Liver (tissue), 9 donors: ENCODE measurements around the gene OAS2. TPM values are rescaled to one million over a fixed set of nuclear protein-coding genes. Genes with fewer than 3 reads are reported as not detected.

Experiments
- DNase-seq: peaks from one replicate; pipeline ENCODE4 v3.0.0-alpha.2; 2017; ENCODE audit warnings: low spot score
- H3K27ac ChIP-seq, 2 donors: one replicate each; pipeline ENCODE4 v1.7.0; 2013; ENCODE audit warnings: inconsistent platforms in 2 of 2, low read length in 2 of 2, control low read depth in 1 of 2, low read depth in 1 of 2, mild to moderate bottlenecking in 1 of 2
- H3K27me3 ChIP-seq, 4 donors: one replicate each; pipeline versions ENCODE4 v1.6.1 to v1.7.0; 2013; ENCODE audit warnings: low read length in 3 of 4, inconsistent platforms in 1 of 4, mild to moderate bottlenecking in 1 of 4, moderate library complexity in 1 of 4; ENCODE audit not compliant: control insufficient read depth in 4 of 4, insufficient read depth in 4 of 4
- H3K36me3 ChIP-seq, 4 donors: one replicate each; pipeline versions ENCODE4 v1.6.1 to v1.7.0; 2013; ENCODE audit warnings: low read length in 3 of 4, mild to moderate bottlenecking in 3 of 4, low read depth in 1 of 4, moderate library complexity in 1 of 4; ENCODE audit not compliant: control insufficient read depth in 4 of 4, insufficient read depth in 3 of 4
- H3K4me1 ChIP-seq, 4 donors: one replicate each; pipeline versions ENCODE4 v1.6.1 to v1.7.0; 2013; ENCODE audit warnings: low read length in 3 of 4, mild to moderate bottlenecking in 3 of 4, moderate library complexity in 1 of 4; ENCODE audit not compliant: control insufficient read depth in 4 of 4, insufficient read depth in 4 of 4
- H3K4me3 ChIP-seq, 3 donors: one replicate each; pipeline versions ENCODE4 v1.6.1 to v1.7.0; 2013; ENCODE audit warnings: low read length in 3 of 3, control low read depth in 1 of 3, low read depth in 1 of 3, mild to moderate bottlenecking in 1 of 3
- H3K9ac ChIP-seq, 2 donors: one replicate each; pipeline ENCODE4 v1.7.0; 2013; ENCODE audit warnings: low read length in 2 of 2, mild to moderate bottlenecking in 2 of 2, moderate library complexity in 2 of 2, control low read depth in 1 of 2, low read depth in 1 of 2
- H3K9me3 ChIP-seq, 4 donors: one replicate each; pipeline versions ENCODE4 v1.6.1 to v1.7.0; 2013; ENCODE audit warnings: low read length in 3 of 4; ENCODE audit not compliant: control insufficient read depth in 4 of 4
- EGR1 ChIP-seq, 2 donors: IDR thresholded peaks; 2 replicates each; pipeline ENCODE4 v1.6.1; 2016 to 2018; ENCODE audit warnings: antibody characterized with exemption in 2 of 2, low read depth in 2 of 2
- FOXA1 ChIP-seq: IDR thresholded peaks from 2 replicates; pipeline ENCODE4 v1.6.1; 2016; ENCODE audit warnings: antibody characterized with exemption
- FOXA2 ChIP-seq: IDR thresholded peaks from 2 replicates; pipeline ENCODE4 v1.6.1; 2016; ENCODE audit warnings: antibody characterized with exemption
- GABPA ChIP-seq, 2 donors: IDR thresholded peaks in 1 of 2; conservative IDR thresholded peaks in 1 of 2; 2 replicates each; pipeline ENCODE4 v1.6.1; 2016; ENCODE audit warnings: antibody characterized with exemption in 2 of 2, mild to moderate bottlenecking in 1 of 2, moderate library complexity in 1 of 2
- HNF4A ChIP-seq, 2 donors: conservative IDR thresholded peaks; 2 replicates each; pipeline ENCODE4 v1.6.1; 2016; ENCODE audit warnings: antibody characterized with exemption in 2 of 2, mild to moderate bottlenecking in 2 of 2
- HNF4G ChIP-seq: IDR thresholded peaks from 2 replicates; pipeline ENCODE4 v1.6.1; 2016; ENCODE audit warnings: antibody characterized with exemption
- JUND ChIP-seq, 2 donors: IDR thresholded peaks; 2 replicates each; pipeline ENCODE4 v1.6.1; 2016; ENCODE audit warnings: antibody characterized with exemption in 2 of 2
- NR2F2 ChIP-seq: IDR thresholded peaks from 2 replicates; pipeline ENCODE4 v1.6.1; 2016; ENCODE audit warnings: antibody characterized with exemption
- RAD21 ChIP-seq, 2 donors: IDR thresholded peaks; 2 replicates each; pipeline ENCODE4 v1.6.1; 2016; ENCODE audit warnings: antibody characterized with exemption in 2 of 2, mild to moderate bottlenecking in 2 of 2
- REST ChIP-seq: IDR thresholded peaks from 2 replicates; pipeline ENCODE4 v1.6.1; 2016; ENCODE audit warnings: antibody characterized with exemption, mild to moderate bottlenecking
- RXRA ChIP-seq, 2 donors: IDR thresholded peaks; 2 replicates each; pipeline ENCODE4 v1.6.1; 2017 to 2018; ENCODE audit warnings: antibody characterized with exemption in 2 of 2, mild to moderate bottlenecking in 1 of 2
- SP1 ChIP-seq: IDR thresholded peaks from 2 replicates; pipeline ENCODE4 v1.6.1; 2018; ENCODE audit warnings: antibody characterized with exemption, mild to moderate bottlenecking
- TAF1 ChIP-seq: conservative IDR thresholded peaks from 2 replicates; pipeline ENCODE4 v1.6.1; 2016; ENCODE audit warnings: antibody characterized with exemption, mild to moderate bottlenecking
- YY1 ChIP-seq: IDR thresholded peaks from 2 replicates; pipeline ENCODE4 v1.6.1; 2016; ENCODE audit warnings: antibody characterized with exemption, mild to moderate bottlenecking
- ZBTB33 ChIP-seq: IDR thresholded peaks from 2 replicates; pipeline ENCODE4 v1.6.1; 2016; ENCODE audit warnings: antibody characterized with exemption
- WGBS: extraction: QIAGEN DNeasy Blood & Tissue Kit; methylation state at CpG from one replicate; pipeline ENCODE4 v1.1.7; 2013; 5-methylcytosine and 5-hydroxymethylcytosine counted together
- polyA plus RNA-seq, 2 donors: library from polyadenylated mRNA; stranded (reverse) in 1 of 2; unstranded in 1 of 2; fragments of 200-250 nt in 1 of 2; fragments of >200 nt in 1 of 2; fragmentation: Nextera tagmentation in 1 of 2; extraction: Ambion mirVana in 1 of 2; gene quantifications; one replicate each; pipeline versions ENCODE4 v1.2.1 to v1.2.3, GENCODE V29; 2013 to 2015
- total RNA-seq, 2 donors: library from RNA; depleted of rRNA; stranded (reverse); fragments of >200 nt; gene quantifications; one replicate each; pipeline ENCODE4 v1.2.3, GENCODE V29; 2014
- TF ChIP-seq, protein P1 (sequence below): fragments of 150-350 bp; IDR thresholded peaks from 2 replicates; pipeline ENCODE4 v1.5.1; 2017; ENCODE audit warnings: improper control_type of control experiment, low read depth, low read length; ENCODE audit not compliant: missing input control
- TF ChIP-seq, protein P2 (sequence below): IDR thresholded peaks from 2 replicates; pipeline ENCODE4 v1.6.1; 2016; ENCODE audit warnings: antibody characterized with exemption
- TF ChIP-seq, protein P3 (sequence below): IDR thresholded peaks from 2 replicates; pipeline ENCODE4 v1.6.1; 2016; ENCODE audit warnings: antibody characterized with exemption
- donor health status: healthy.
- donor health status: healthy.
- donor health status: healthy.
- donor health status: healthy.
- donor health status: healthy.

OAS2 gene
- total and polyA plus RNA-seq, 4 donors: 3.3 to 9.4 (median 6.9) TPM

DNA sequence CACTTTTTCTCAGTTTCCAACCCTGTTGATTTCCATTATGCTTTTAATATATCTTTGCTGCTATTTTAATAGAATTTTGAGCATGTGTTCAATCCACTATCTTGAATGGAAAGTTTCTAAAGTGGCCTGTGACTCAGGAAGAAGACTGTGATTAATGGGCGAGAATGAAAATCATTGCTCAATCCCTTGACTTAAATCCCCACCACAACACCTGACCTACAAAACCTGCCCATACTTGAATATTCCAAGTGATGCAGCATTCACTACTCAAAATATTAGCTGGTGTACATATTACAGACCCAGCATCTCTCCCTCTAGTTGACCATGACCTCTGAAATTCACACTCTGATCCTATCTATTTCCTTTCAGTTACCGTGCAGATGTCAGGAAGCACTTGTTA is 41.4 kb upstream of the OAS2 start (continued):
- TF ChIP-seq, protein P1, sequence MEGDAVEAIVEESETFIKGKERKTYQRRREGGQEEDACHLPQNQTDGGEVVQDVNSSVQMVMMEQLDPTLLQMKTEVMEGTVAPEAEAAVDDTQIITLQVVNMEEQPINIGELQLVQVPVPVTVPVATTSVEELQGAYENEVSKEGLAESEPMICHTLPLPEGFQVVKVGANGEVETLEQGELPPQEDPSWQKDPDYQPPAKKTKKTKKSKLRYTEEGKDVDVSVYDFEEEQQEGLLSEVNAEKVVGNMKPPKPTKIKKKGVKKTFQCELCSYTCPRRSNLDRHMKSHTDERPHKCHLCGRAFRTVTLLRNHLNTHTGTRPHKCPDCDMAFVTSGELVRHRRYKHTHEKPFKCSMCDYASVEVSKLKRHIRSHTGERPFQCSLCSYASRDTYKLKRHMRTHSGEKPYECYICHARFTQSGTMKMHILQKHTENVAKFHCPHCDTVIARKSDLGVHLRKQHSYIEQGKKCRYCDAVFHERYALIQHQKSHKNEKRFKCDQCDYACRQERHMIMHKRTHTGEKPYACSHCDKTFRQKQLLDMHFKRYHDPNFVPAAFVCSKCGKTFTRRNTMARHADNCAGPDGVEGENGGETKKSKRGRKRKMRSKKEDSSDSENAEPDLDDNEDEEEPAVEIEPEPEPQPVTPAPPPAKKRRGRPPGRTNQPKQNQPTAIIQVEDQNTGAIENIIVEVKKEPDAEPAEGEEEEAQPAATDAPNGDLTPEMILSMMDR: no peak
- TF ChIP-seq SP1: no peak
- no peak for TF ChIP-seq FOXA2
- no peak for TF ChIP-seq HNF4A (conservative IDR thresholded peaks at IDR 0.05)
- no peak for TF ChIP-seq NR2F2
- TF ChIP-seq TAF1: no peak

- DNase-seq: peak; percentile 60
- peak within 1 kb of the TSS; percentile 66 to 84 (median 82) for H3K4me3 ChIP-seq
- H3K9me3 ChIP-seq: no peaks in the 10 kb centered on the region
- no peaks in the 10 kb centered on the region for H3K36me3 ChIP-seq
- peak within 1 kb of the TSS; percentile 62 to 82 for H3K9ac ChIP-seq
- H3K27me3 ChIP-seq: no peaks in the 10 kb centered on the region
- 10% methylated on average over 50 of the region's 50 CpGs for WGBS
- H3K4me1 ChIP-seq: peaks cover 3 to 18% (median 14%) of the 10 kb centered on the region in 4 donors
- peak within 1 kb of the TSS; percentile 61 to 66 for H3K27ac ChIP-seq
- peak; percentile 45 for TF ChIP-seq NR2F2
- TF ChIP-seq REST: peak; percentile 56
- peak; percentile 82 for TF ChIP-seq SP1
- TF ChIP-seq YY1: peak; percentile 78
- peak; percentile 47 for TF ChIP-seq ZBTB33
- TF ChIP-seq HNF4G: peak; percentile 28
- TF ChIP-seq GABPA (IDR thresholded peaks at IDR 0.05 in 1 of 2, conservative IDR thresholded peaks at IDR 0.05 in 1 of 2): peak; percentile 31 to 55
- TF ChIP-seq RAD21 (IDR thresholded peaks at IDR 0.05): peak; percentile 61 to 70
- no peak for TF ChIP-seq FOXA1
- peak; percentile 50 to 86 for TF ChIP-seq EGR1 (IDR thresholded peaks at IDR 0.05; ENCODE audit: low read depth in 2 of 2)
- TF ChIP-seq, protein P2, sequence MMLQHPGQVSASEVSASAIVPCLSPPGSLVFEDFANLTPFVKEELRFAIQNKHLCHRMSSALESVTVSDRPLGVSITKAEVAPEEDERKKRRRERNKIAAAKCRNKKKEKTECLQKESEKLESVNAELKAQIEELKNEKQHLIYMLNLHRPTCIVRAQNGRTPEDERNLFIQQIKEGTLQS: no peak
- peak; percentile 53 to 62 for TF ChIP-seq RXRA (IDR thresholded peaks at IDR 0.05)
- TF ChIP-seq JUND (IDR thresholded peaks at IDR 0.05): peak in 1 of 2 donors; percentile 29
- TF ChIP-seq, protein P1: peak; percentile 6
- peak; percentile 57 to 65 for TF ChIP-seq HNF4A (conservative IDR thresholded peaks at IDR 0.05)
- no peak for TF ChIP-seq FOXA2
- no peak for TF ChIP-seq TAF1
- TF ChIP-seq, protein P3, sequence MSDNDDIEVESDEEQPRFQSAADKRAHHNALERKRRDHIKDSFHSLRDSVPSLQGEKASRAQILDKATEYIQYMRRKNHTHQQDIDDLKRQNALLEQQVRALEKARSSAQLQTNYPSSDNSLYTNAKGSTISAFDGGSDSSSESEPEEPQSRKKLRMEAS: peak; percentile 99
Measured at GRCh38 chr12:112937741-112938719, 40.3 kb upstream of the OAS2 start, which contains the start of gene OAS3. Gene OAS3, plus strand, starts transcription at chr12:112938474. Its CDS starts 57 bp downstream, at chr12:112938531.
